AG09309 (cell line): Measurements from ENCODE around the gene TTC7B.

Experiments used
- DNase-seq: peaks from one replicate; pipeline ENCODE4 v3.0.0-alpha.2; 2010; ENCODE audit warnings: low read depth
- H3K4me3 ChIP-seq: 2 replicates; pipeline ENCODE4 v1.5.1; 2011; ENCODE audit warnings: mild to moderate bottlenecking, low read depth, low read length, moderate library complexity; ENCODE audit not compliant: control insufficient read depth
- TF ChIP-seq, protein P1 (sequence below): IDR thresholded peaks from 2 replicates; pipeline ENCODE4 v1.5.1; 2011; ENCODE audit warnings: mild to moderate bottlenecking, low read depth, low read length, inconsistent platforms; ENCODE audit not compliant: insufficient read depth, control insufficient read depth; ENCODE audit errors: missing control alignments

Gene TTC7B

DNA sequence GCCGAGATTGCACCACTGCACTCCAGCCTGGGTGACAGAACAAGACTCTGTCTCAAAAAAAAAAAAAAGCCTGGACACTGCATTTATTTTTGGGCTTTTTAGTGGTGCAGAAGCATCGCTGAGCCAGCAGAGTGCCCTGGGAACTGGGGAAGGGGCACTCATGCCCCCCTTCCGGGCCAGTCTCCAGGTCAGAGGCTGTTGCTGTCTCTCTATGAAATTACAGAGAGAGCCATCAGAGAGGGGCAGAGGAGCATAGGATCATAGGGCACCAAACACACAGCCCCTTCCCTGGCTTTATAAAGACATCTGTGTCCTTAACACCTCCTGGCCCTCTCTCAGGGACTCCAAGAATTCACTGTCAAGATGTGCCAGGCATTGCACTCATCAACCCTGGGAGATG is 223.6 kb downstream of the TTC7B start:
- no peak for DNase-seq
- TF ChIP-seq, protein P1, sequence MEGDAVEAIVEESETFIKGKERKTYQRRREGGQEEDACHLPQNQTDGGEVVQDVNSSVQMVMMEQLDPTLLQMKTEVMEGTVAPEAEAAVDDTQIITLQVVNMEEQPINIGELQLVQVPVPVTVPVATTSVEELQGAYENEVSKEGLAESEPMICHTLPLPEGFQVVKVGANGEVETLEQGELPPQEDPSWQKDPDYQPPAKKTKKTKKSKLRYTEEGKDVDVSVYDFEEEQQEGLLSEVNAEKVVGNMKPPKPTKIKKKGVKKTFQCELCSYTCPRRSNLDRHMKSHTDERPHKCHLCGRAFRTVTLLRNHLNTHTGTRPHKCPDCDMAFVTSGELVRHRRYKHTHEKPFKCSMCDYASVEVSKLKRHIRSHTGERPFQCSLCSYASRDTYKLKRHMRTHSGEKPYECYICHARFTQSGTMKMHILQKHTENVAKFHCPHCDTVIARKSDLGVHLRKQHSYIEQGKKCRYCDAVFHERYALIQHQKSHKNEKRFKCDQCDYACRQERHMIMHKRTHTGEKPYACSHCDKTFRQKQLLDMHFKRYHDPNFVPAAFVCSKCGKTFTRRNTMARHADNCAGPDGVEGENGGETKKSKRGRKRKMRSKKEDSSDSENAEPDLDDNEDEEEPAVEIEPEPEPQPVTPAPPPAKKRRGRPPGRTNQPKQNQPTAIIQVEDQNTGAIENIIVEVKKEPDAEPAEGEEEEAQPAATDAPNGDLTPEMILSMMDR, result no peak
- H3K4me3 ChIP-seq, result no peak overlapping the region

DNA sequence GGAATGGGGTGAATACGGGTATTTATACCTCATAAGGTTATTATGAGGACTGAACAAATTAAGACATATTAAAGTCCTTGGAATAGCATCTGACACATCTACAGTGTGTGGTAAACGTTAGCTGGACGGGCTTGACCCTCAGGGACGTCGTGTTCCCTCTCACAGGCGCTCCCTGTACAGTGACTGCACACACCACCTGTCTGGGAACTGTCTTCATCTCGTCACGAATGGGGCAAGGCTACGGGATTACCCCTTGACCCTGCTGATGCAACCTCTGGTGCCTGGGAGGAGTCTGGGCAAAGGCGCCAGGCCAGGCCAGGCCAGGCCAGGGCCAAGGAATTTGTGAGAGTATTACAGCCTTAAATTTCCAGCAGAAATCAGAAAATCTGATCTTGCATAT is 228.3 kb downstream of the TTC7B start:
- TF ChIP-seq, protein P1, result no peak
- no peak overlapping the region for H3K4me3 ChIP-seq
- no peak for DNase-seq

- TF ChIP-seq, protein P1, result no peak
- H3K4me3 ChIP-seq, result no peak overlapping the region
- DNase-seq, result no peak
Observed at GRCh38 chr14:90587252-90587910, 228.8 kb downstream of the TTC7B start.

DNA sequence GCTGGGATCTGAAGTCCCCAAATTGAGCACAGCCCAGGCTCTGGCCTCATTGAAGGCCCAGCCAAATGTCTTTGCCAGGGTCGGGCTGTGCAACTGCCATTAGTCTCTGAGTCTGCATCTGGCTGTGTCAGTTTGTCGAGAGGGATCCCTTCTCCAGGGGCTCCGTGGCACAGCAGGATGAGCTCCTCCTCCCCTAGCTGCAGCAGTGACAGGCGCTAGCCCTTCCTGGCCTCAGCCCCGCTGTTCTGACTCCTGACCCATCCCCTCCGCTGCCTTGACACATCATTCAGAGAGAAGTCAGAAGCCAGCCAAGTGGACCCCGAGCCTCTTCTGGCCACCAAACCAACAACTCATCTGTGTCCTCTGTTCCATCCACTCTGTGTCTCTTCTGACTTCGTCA is 231.1 kb downstream of the TTC7B start:
- no peak overlapping the region for H3K4me3 ChIP-seq
- no peak for DNase-seq
- TF ChIP-seq, protein P1, result no peak

DNA sequence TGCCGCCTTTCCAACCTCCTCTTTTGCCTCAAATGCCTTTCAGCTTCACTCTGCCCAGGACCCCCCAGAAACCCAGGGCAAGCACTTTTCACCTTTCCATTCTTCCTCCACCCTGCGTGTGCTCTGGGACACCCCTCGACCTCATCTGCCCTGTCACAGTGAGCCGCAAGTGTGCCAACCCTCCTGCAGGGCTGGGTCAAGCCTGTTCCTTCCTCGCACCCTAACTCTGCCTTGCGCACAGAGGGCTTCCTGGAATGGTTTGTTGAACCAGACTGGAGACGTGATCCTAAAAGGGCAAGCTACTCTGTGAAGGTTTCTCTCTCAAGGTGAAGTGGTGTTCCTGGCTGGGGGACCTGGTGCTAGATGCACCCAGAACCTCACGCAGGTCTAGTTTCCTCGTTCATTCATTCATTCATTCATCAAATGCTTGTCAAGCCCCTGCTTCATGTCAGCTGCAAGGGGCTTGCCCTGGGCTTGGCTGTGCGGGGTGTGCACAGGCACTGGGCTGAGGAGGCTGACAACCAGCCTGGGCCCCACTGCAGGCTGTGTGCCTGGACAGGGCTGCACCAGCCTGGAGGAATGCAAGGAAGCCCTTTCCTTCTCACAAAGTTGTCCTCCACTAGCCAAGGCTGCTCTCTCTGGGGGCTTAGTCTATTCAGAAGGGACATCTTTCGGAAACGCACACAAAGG is 232.2 kb downstream of the TTC7B start:
- no peak for DNase-seq
- no peak overlapping the region for H3K4me3 ChIP-seq
- TF ChIP-seq, protein P1, result no peak

GRCh38 chr14:90583427-90583826 is 232.8 kb downstream of the TTC7B start:
- H3K4me3 ChIP-seq, result no peak overlapping the region
- TF ChIP-seq, protein P1, result no peak
- no peak for DNase-seq

- no peak for DNase-seq
- TF ChIP-seq, protein P1, result no peak
- no peak overlapping the region for H3K4me3 ChIP-seq
Observed at GRCh38 chr14:90582166-90582565, 234.1 kb downstream of the TTC7B start.
